HG03196 (cell line): ENCODE results near the gene SEC11A.
"Not testable (repeated sequence)": the region's sequence is repeated elsewhere in the genome, so short reads cannot be mapped to it uniquely, and the experiment has no call there.

Source experiments
- ATAC-seq: cut with Tn5 transposase; IDR thresholded peaks from one replicate; pipeline ENCODE4 v1.9.1; 2021; ENCODE audit not compliant: unreplicated experiment

The SEC11A gene

DNA sequence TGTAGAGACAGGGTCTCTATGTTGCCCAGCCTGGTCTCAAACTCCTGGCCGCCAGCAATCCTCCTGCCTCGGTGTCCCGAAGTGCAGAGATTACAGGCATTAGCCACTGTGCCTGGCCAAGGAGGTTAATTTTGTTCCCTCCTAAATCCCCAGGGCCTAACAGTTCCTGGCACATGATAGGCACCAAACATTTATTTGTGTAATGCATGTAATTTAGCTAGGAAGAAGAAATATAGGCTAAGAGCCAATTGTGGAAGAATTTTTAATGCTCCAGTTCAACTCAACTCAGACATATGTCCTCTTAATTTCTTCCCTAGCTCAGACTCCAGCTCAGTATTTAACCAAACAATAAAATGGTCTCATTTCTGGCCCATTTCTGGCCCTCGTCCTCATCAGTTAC is 24.8 kb upstream of the SEC11A start:
- no peak for ATAC-seq

DNA sequence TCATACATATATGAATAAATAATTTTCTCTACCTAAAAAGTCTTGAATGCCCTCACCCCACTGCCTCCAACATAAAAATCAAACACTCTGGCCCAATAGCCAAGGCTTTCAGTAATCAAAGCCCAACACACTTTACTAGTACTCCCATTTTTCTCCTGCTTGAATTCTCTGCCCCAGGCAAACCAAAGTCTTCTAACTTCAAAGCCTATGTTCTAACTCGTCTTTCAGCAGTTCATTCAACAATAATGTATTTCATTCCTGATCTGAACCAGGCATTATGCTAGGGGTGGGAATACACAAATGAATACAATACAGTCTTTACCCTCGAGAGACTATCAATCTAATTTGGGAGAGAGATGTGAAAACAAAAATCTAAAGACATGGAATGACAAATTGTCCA is 21.1 kb upstream of the SEC11A start:
- ATAC-seq, result no peak

DNA sequence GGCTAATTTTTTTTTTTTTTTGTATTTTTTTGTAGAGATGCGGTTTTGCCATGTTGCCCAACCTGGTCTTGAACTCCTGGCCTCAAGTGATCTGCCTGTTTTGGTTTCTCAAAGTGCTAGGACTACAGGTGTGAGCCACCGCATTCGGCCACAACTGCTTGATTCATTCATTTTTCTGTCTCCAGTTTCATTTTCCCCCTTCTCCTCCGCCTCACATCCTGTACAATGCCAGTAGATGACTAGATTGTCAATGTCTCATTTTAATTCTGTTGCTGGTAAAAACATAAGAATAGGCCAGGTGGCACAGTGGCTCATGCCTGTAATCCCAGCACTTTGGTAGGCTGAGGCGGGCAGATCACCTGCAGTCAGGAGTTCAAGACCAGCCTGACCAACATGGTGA is 20.4 kb upstream of the SEC11A start:
- ATAC-seq, result peak; percentile 56

DNA sequence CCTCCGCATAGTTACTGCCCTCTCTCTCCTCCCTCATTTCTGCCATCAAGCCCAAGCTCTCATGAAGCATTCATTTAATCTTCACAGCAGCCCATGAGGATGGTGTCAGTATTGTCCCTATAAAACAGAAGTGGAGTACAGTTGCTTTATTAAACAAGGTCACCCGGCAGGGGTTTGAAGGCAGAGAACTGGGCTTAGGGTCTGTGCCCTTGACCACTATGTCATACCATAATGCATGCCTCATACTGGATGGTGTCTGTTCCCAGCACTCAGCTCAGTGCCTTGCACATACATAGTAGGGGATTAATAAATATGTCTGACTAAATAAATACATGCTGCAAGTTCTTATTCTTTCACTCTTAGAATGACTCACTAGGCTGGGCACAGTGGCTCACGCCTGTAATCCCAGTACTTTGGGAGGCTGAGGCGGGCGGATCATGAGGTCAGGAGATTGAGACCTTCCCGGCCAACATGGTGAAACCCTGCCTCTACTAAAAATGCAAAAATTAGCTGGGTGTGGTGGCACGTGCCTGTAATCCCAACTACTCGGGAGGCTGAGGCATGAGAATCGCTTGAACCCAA is 19.6 kb upstream of the SEC11A start:
- peak; percentile 40 for ATAC-seq

DNA sequence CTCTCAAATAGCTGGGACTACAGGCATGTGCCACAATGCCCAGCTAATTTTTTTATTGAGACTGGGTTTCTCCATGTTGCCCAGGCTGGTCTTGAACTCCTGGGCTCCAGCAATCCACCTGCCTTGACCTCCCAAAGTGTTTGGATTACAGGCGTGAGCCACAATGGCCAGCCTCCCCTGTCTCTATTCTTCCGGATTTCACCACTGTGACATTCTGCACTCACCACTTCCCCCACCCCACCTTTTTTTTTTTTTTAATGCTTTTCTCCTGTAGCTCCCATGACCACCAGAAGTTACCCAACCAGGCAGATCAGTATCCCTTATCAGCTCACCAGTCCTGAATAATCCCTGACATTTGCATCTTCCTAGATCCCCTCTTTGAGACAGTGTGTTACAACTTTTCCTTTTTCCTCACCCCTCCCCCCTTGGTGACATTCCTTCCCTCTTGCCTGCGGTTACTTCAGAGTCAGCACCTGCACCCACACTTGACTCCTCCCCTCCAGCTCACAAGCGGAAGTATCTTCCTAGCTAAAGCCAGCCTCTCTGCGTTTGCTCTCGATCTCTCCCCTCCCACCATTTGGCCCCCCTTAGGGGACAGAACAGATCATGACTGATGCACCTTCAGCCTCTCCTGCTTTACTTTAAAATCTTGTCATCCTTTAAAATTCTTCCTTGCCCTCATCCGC is 19.0 kb upstream of the SEC11A start:
- ATAC-seq, result peak; percentile 63

DNA sequence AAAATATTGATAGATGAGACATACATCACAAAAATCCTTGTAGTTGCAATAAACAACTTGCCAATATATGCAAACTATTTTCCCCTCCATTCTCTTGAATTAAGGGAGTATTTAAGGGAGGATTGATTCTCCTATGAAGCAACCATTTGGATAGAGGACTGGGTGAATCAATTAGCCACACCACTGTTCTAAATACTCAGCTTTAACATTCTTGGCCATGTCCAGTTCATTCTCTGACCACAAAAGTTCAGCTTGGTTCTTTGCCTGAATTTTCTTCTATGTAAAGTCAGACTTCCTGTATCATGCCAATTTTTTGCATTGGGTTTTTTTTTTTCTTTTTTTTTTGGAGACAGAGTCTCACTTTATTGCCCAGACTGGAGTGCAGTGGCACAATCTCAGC is 15.8 kb upstream of the SEC11A start:
- no peak for ATAC-seq

DNA sequence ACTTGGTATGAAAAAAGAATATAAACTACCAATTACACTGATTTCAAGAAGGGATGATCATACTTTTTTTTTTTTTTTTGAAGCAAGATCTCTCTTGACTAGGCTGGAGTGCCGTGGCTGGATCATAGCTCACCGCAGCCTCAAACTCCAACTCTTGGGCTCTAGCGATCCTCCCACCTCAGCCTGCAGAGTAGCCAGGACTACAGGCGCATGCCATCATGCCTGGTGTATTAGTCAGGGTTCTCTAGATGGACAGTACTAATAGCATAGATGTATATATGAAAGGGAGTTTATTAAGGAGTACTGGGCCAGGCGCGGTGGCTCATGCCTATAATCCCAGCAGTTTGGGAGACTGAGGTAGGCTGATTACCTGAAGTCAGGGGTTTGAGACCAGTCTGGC is 11.5 kb upstream of the SEC11A start:
- ATAC-seq, result no peak

DNA sequence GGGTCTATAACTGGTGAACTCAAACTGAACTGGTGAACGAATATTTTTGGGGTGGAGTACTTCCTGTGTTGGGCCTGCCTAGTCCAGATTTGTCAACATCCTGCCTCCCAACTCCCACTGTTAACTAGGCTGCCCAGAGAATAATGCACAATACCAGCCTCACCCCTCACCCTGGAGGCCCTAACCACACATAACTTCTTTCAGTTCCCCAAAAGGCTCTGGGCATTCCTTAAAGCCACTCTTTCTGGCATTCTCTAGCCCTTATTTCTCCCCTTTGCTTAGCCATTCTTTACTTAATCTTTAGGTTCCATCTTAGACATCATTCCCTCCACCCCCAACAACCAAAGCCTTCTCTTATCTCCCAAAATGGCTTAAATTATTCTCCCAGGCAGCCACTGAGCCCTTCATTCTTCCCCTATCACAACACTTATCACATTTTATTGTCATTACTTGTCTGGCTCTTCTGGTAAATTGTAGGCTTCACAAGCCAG is 9.1 kb upstream of the SEC11A start:
- peak; percentile 79 for ATAC-seq

DNA sequence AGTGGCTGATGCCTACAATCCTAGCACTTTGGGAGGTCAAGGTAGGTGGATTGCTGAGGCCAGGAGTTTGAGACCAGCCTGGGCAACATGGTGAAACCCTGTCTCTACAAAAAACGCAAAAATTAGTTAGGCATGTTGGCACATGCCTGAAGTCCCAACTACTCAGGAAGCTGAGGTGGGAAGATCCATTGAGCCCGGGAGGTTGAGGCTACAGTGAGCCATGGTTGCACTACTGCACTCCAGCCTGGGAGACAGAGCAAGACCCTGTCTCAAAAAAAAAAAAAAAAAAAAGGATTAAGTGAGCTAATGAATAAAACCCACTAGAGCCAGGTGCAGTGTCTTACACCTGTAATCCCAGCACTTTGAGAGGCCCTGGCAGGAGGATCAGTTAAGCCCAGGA is 6.7 kb upstream of the SEC11A start:
- ATAC-seq, result no peak

DNA sequence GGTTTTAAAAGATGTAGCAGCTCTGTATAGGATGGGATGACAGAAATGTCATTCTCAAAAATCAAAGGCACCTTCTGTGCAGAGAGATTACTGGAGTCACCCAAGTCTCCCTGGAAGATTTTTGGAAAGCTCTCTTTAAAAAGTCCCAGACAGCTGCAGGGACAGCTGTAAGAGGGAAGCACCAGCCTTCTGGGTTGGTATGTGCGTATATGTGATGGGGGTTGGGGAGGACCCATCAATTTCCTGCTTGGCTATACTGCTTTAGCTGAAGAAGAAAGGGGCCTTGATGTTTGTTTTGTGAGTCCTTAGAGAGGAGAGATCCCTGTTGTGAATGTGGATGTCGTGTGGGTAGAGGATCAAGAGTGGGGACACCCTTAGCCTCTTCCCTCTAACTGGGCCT is 5.4 kb upstream of the SEC11A start:
- no peak for ATAC-seq

DNA sequence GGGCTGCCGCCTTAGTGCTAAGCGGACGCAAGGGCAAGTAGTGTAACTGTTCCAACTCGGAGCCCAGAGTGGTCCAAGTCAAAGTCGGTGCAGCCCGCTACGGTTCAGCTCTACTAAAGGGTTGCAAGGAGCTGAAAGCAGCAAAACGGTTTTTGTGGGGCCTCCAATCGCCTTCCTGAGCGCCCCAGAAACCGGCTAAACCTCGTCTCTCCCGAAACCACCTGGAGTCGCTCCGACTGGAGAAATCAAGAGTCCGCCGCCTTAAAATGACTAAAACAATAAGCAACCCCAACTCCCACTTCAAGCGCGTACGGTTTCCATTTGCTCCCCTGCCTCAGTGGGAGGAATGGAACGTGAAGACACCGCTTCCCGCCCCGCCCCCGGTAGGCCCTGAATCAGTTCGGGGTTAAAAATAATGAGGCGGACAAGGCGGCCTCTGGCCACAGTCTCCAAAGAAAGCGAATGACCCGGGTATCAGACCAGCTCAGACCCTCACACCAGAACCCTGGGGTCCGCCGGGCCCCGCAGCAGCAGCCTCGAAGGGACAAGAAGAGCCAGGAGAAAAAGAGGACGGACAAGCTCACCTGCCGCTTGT is 401 bp downstream of the SEC11A start:
- ATAC-seq, result no peak

DNA sequence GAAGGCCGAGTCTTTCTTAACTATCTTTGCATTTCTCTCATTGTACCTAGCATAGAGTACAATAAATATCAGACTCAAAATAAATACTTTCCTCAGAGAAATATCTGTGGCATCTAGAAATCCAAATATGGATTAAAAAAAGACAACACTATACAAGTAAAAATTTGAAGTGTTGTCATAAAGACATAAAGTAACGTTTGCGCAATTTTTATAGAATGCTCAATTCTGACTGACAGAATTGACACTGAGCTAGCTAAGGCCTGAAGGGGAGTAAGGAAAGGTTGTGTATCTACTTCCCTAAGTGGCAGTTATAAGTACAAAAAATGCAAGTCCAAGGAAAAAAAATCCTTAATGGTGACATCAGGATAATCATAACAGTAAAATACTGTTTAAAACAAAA is 1.1 kb downstream of the SEC11A start:
- no peak for ATAC-seq

DNA sequence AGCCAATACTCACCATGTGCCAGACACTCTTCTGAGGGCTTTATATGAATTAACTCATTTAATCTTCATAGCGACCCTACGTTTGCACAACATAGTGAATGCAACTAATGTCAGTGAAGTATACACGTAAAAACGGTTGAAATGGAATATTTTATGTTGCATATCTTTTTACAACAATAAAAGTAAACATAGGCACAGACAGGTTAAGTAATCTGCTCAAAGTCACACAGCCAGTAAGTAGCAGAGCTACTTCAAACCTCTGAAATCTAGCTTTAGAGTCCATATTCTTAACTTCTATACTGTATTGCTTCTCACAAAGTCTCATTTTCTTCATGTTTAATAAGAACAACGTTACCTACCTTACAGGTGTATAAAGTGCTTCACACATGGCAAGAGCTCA is 1.6 kb downstream of the SEC11A start:
- ATAC-seq, result no peak

DNA sequence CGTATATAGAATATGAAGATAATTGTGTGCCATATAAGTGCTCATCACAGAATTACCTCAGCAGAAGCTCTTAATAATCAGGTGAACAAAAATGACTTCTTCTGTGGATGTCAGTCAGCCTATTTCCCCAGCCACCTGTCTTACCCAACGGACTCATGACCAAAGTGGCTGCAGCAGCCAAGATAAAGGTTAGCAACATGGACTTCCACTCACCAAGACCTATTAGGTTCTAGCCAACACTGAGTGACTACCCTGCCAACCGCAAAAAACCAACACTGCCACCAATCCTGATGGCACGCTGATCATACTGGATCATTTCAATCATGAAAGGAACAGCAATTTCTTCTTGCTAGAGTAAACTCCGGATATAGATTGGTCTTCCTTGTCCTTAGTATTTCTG is 12.1 kb downstream of the SEC11A start:
- ATAC-seq, result no peak

DNA sequence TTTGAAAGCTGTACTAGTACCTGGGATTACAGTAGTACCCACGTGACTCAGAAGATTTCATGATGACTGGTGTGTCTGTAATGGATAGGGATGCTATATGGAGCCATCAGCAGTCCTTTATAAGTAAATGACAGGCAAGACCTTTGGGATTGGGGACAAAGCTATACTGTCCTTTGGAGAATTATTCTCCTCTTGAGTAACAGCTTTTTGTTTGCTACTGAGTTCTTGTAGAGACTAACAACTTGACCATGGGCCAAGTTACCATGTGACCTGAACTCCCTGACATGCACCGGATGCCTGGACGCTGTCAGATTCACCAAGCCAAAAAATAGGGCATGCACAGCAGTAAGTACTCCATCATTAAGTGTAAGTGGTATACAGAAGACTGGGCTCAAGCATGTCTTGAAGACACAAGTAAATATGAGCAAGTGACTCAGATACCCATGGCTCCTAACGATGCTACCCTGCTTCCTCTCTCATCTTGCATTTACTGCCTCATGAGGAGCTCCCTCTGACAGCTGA is 12.9 kb downstream of the SEC11A start:
- no peak for ATAC-seq

DNA sequence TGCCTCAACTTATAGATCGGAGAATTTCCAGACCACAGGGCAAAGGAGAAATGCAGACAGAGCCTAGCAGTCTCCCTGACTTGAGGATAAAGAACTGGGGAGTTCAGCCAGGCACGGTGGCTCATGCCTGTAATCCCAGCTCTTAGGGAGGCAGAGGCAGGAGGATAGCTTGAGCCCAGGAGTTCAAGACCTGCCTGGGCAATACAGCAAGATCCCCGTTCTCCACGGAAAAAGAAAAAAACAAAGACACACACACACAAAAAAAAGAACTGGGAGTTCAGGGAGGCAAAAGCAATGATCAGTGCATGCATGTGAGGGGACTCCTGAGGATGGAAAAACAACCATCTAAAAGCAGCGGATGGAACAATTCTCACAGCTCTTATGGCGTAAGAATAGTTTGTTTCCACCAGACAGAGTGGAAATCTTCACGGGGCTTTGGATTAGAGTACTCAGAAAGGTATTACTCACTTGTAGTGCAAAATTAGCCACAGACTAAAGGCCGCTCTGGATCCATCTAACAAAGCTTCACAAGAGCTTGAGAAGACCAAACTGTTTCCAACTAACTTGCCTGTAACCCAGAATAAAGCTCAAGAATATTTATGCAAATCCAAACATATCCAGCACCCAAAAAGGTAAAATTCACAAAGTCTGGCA is 16.3 kb downstream of the SEC11A start:
- no peak for ATAC-seq

DNA sequence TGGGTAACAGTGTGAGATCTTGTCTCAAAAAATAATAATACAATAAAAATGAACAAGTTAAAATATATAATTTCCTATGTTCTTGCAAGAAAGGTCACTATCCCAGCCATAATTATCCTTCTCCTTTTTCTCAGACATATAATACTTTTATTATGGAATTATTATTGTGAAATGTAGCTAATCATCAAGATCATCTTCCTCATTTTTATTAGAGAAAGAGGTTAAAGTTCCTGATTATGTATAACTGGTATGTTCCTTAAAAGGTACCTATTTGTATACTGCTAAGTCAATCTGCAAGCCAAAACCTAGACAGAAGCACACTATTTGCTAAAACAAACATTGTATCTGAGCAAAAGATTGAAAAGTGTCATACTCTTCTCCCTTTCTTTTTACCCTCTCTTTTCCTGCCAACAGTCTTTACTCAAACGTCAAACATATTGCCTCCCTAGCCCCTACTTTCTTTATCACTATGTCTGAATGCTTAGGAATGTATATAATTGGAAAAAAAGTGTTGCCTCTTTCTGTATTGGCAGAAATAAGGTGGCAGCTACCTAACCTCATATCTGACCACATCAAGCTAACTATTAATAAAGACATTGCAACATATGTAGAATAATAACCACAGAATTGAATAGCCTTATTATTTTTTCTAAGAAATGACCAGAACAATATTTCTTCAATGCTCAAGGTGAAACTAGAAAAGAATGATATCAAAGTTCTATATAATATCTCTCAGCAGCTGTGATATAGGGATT is 18.5 kb downstream of the SEC11A start:
- ATAC-seq, result no peak

DNA sequence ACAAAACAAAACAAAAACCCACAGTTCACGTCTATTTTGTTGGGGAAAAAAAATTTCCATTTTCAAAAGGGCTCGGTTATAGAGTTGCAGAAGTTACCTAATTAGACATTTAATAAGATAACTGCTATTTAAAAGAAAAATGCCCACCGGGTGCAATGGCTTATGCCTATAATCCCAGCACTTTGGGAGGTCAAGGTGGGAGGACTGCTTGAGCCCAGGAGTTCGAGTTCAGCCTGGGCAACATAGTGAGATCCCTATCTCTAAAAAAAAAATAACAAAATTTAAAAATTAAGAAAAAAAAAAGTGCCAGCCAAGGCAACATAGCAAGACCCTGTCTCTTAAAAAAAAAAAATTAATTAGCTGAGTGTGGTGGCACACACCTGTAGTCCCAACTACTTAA is 19.2 kb downstream of the SEC11A start:
- no peak for ATAC-seq

DNA sequence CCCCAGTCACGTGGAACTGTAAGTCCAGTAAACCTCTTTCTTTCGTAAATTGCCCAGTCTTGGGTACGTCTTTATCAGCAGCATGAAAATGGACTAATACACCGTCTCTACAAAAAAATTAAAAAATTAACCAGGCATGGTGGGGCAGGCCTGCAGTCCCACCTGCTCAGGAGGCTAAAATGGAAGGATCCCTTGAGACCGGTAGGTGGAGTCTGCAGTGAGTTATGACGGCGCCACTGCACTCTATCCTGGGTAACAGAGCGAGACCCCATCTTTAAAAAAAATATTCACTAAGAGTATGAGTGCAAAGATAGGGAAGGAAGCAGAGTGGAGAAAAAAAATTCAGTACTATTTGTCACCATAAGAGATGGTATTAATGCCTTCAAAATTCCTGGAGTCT is 25.6 kb downstream of the SEC11A start:
- no peak for ATAC-seq

DNA sequence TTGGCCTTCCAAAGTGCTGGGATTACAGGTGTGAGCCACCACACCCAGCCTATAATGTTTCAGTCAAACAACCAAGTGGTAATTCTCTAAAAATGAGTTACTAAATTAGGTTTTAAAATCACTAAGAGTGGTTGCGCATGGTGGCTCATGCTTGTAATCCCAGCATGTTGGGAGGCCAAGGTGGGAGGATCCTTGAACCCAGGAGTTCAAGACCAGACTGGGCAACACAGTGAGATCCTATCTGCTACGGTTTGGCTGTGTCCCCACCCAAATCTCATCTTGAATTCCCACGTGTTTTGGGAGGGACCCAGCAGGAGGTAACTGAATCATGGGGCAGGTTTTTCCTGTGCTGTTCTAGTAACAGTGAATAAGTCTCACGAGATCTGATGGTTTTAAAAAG is 26.1 kb downstream of the SEC11A start:
- no peak for ATAC-seq

DNA sequence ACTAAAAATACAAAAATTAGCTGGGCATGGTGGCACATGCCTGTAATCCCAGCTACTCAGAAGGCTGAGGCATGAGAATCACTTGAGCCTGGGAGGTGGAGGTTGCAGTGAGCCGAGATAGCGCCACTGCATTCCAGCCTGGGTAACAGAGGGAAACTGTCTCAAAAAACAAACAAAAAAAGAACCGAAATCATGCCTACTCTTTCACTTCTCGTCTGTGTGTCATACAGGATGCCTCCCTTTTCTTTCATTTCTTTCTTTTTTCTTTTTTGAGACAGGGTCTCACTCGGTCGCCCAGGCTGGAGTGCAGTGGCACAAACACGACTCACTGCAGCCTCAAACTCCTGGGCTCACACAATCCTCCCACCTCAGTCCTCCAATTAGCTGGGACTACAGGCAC is 29.5 kb downstream of the SEC11A start:
- not testable (repeated sequence) for ATAC-seq
